KMS-11 (cell line): ENCODE results near the gene ANK3.

Experiments
- H2AFZ ChIP-seq: fragments of 200-600 bp; sonication (generic); 2 replicates; pipeline ENCODE4 v1.6.1; 2016; ENCODE audit warnings: antibody characterized with exemption, mixed run types, low read depth
- H3K27ac ChIP-seq: fragments of 200-600 bp; sonication (generic); 2 replicates; pipeline ENCODE4 v1.6.1; 2016; ENCODE audit warnings: mild to moderate bottlenecking, mixed run types
- H3K27me3 ChIP-seq: fragments of 200-600 bp; sonication (generic); 2 replicates; pipeline ENCODE4 v1.6.1; 2017; ENCODE audit warnings: mild to moderate bottlenecking, low read depth, mixed run types, moderate library complexity; ENCODE audit not compliant: insufficient read depth
- H3K36me3 ChIP-seq: fragments of 200-600 bp; sonication (generic); 2 replicates; pipeline ENCODE4 v1.6.1; 2017; ENCODE audit warnings: mild to moderate bottlenecking, mixed run types; ENCODE audit not compliant: insufficient read depth
- H3K4me1 ChIP-seq: fragments of 200-600 bp; sonication (generic); 2 replicates; pipeline ENCODE4 v1.6.1; 2016; ENCODE audit warnings: mild to moderate bottlenecking, low read depth, mixed run types; ENCODE audit not compliant: poor library complexity, severe bottlenecking
- H3K4me2 ChIP-seq: fragments of 200-600 bp; sonication (generic); 2 replicates; pipeline ENCODE4 v1.7.0; 2016; ENCODE audit warnings: mild to moderate bottlenecking, mixed run types
- H3K4me3 ChIP-seq: fragments of 200-600 bp; sonication (generic); IDR thresholded peaks from 2 replicates; pipeline ENCODE4 v1.6.1; 2017; ENCODE audit warnings: low read depth, low read length, mixed read lengths; ENCODE audit not compliant: insufficient read depth
- H3K79me2 ChIP-seq: fragments of 200-600 bp; sonication (generic); 2 replicates; pipeline ENCODE4 v1.6.1; 2016; ENCODE audit warnings: low read depth, mixed run types; ENCODE audit not compliant: insufficient read depth
- H3K9ac ChIP-seq: fragments of 200-600 bp; sonication (generic); 2 replicates; pipeline ENCODE4 v1.6.1; 2016; ENCODE audit warnings: mild to moderate bottlenecking, mixed run types
- H4K20me1 ChIP-seq: fragments of 200-600 bp; sonication (generic); 2 replicates; pipeline ENCODE4 v1.6.1; 2016; ENCODE audit warnings: mild to moderate bottlenecking, mixed run types; ENCODE audit not compliant: insufficient read depth
- TF ChIP-seq, protein P1 (sequence below): fragments of 200-600 bp; sonication (generic); conservative IDR thresholded peaks from 2 replicates; pipeline ENCODE4 v1.6.1; 2017; ENCODE audit warnings: low read depth, mild to moderate bottlenecking, antibody characterized with exemption, low read length, moderate library complexity, mixed read lengths

The ANK3 gene

GRCh38 chr10:60147576-60148265 is 242.0 kb downstream of the ANK3 start:
- H3K27ac ChIP-seq, result no peak overlapping the region
- no peaks in the 10 kb centered on the region for H3K79me2 ChIP-seq
- H2AFZ ChIP-seq, result no peak overlapping the region
- H3K27me3 ChIP-seq, result no peaks in the 10 kb centered on the region
- H4K20me1 ChIP-seq, result no peaks in the 10 kb centered on the region
- no peaks in the 10 kb centered on the region for H3K4me1 ChIP-seq
- H3K4me2 ChIP-seq, result no peak overlapping the region
- H3K9ac ChIP-seq, result no peak overlapping the region
- peaks cover 7% of the 10 kb centered on the region; the same call in 1 of the 2 replicates for H3K36me3 ChIP-seq
- TF ChIP-seq, protein P1, sequence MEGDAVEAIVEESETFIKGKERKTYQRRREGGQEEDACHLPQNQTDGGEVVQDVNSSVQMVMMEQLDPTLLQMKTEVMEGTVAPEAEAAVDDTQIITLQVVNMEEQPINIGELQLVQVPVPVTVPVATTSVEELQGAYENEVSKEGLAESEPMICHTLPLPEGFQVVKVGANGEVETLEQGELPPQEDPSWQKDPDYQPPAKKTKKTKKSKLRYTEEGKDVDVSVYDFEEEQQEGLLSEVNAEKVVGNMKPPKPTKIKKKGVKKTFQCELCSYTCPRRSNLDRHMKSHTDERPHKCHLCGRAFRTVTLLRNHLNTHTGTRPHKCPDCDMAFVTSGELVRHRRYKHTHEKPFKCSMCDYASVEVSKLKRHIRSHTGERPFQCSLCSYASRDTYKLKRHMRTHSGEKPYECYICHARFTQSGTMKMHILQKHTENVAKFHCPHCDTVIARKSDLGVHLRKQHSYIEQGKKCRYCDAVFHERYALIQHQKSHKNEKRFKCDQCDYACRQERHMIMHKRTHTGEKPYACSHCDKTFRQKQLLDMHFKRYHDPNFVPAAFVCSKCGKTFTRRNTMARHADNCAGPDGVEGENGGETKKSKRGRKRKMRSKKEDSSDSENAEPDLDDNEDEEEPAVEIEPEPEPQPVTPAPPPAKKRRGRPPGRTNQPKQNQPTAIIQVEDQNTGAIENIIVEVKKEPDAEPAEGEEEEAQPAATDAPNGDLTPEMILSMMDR, result no peak
- H3K4me3 ChIP-seq, result no peak overlapping the region

- Histone ChIP-seq H3K9ac (no peak overlapping the region), H3K4me2 (no peak overlapping the region), H3K4me3 (no peak overlapping the region), H2AFZ (no peak overlapping the region), H3K27ac (no peak overlapping the region), H3K4me1 (no peaks in the 10 kb centered on the region), H4K20me1 (no peaks in the 10 kb centered on the region), H3K27me3 (no peaks in the 10 kb centered on the region), H3K79me2 (no peaks in the 10 kb centered on the region), H3K36me3 (peaks cover 7% of the 10 kb centered on the region; the same call in 1 of the 2 replicates)
- TF ChIP-seq, protein P1, result no peak
Observed at GRCh38 chr10:60147025-60147424, 242.7 kb downstream of the ANK3 start.

DNA sequence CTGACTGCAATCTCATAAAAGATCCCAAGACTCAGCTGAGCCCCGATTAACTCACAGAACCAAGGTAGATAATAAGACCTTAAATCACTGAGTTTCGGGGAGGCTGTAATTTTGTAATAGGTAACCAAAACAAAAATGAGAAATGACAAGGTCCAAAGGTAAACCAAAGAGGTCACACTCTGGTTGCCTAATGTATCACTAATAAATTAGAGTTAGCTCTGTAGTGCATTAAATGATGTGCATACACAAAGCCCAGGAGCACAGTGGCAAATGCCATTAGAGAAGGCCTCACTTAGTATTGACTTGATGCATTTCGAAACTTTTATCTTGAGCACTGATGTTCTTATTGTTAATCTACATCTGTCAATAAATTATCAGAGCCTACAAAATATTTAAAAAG is 245.6 kb downstream of the ANK3 start:
- Histone ChIP-seq H3K27ac (no peak overlapping the region), H3K36me3 (peaks cover 4% of the 10 kb centered on the region; the same call in 1 of the 2 replicates), H3K4me1 (no peaks in the 10 kb centered on the region), H3K27me3 (no peaks in the 10 kb centered on the region), H3K4me2 (no peak overlapping the region), H2AFZ (no peak overlapping the region), H4K20me1 (no peaks in the 10 kb centered on the region), H3K4me3 (no peak overlapping the region), H3K79me2 (no peaks in the 10 kb centered on the region), H3K9ac (no peak overlapping the region)
- TF ChIP-seq, protein P1, result no peak

- H3K4me3 ChIP-seq, result no peak overlapping the region
- H3K27me3 ChIP-seq, result no peaks in the 10 kb centered on the region
- no peak overlapping the region for H2AFZ ChIP-seq
- peaks cover 4% of the 10 kb centered on the region; the same call in 1 of the 2 replicates for H3K36me3 ChIP-seq
- TF ChIP-seq, protein P1, result no peak
- H3K27ac ChIP-seq, result no peak overlapping the region
- no peaks in the 10 kb centered on the region for H3K79me2 ChIP-seq
- no peaks in the 10 kb centered on the region for H3K4me1 ChIP-seq
- H3K9ac ChIP-seq, result no peak overlapping the region
- H4K20me1 ChIP-seq, result no peaks in the 10 kb centered on the region
- H3K4me2 ChIP-seq, result no peak overlapping the region
Observed at GRCh38 chr10:60142736-60143135, 246.9 kb downstream of the ANK3 start.
